ENCODE measurements around the gene APOBEC3B.

GRCh38 chr22:38996105-38996504, 14.0 kb downstream of the APOBEC3B start:
- TF ChIP-seq, protein P1, sequence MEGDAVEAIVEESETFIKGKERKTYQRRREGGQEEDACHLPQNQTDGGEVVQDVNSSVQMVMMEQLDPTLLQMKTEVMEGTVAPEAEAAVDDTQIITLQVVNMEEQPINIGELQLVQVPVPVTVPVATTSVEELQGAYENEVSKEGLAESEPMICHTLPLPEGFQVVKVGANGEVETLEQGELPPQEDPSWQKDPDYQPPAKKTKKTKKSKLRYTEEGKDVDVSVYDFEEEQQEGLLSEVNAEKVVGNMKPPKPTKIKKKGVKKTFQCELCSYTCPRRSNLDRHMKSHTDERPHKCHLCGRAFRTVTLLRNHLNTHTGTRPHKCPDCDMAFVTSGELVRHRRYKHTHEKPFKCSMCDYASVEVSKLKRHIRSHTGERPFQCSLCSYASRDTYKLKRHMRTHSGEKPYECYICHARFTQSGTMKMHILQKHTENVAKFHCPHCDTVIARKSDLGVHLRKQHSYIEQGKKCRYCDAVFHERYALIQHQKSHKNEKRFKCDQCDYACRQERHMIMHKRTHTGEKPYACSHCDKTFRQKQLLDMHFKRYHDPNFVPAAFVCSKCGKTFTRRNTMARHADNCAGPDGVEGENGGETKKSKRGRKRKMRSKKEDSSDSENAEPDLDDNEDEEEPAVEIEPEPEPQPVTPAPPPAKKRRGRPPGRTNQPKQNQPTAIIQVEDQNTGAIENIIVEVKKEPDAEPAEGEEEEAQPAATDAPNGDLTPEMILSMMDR (IDR thresholded peaks at IDR 0.05): no peak
- TF ChIP-seq POLR2AphosphoS5 (IDR thresholded peaks at IDR 0.05): no peak
- TF ChIP-seq POLR2A (IDR thresholded peaks at IDR 0.05): no peak
- no peak for TF ChIP-seq EP300 (IDR thresholded peaks at IDR 0.05)

Data from stomach (tissue), 4 donors.